G401 (cell line): Measurements from ENCODE around the gene CLASP2. TPM values are rescaled to one million over a fixed set of nuclear protein-coding genes. Genes with fewer than 3 reads are reported as not detected.
"Not testable (repeated sequence)": the region's sequence is repeated elsewhere in the genome, so short reads cannot be mapped to it uniquely, and the experiment has no call there.

ENCODE experiments used
- DNase-seq: peaks from one replicate; pipeline ENCODE4 v3.0.0-alpha.2; 2015; ENCODE audit warnings: low spot score
- in situ Hi-C: cut with HindIII; loops from 2 replicates; pipeline ENCODE4 v1.10.0; 2016; ENCODE audit warnings: low sequenced_read_pairs, mixed read lengths
- total RNA-seq: library from RNA; depleted of rRNA; stranded (reverse); fragments of >200 nt; shearing (Covaris generic); gene quantifications from 2 replicates; pipeline ENCODE4 v1.2.3, GENCODE V29; 2014; rRNA removed

Gene CLASP2
- total RNA-seq, 1 experiment from 2014 or later: 65.5 TPM

- in situ Hi-C loops: no loop called here
- DNase-seq: no peak
Measured at GRCh38 chr3:33491721-33492120, 226.3 kb downstream of the CLASP2 start.

- in situ Hi-C loops: no loop called here
- no peak for DNase-seq
Measured at GRCh38 chr3:33490641-33491241, 227.3 kb downstream of the CLASP2 start.

GRCh38 chr3:33488683-33489082 lies 229.4 kb downstream of the CLASP2 start:
- in situ Hi-C loops: no loop called here

GRCh38 chr3:33488246-33488645 lies 229.8 kb downstream of the CLASP2 start:
- no peak for DNase-seq
- in situ Hi-C loops: no loop called here

More at GRCh38 chr3:33488683-33489082, 229.4 kb downstream of the CLASP2 start:
- DNase-seq: no peak

GRCh38 chr3:33482111-33482521 lies 235.9 kb downstream of the CLASP2 start:
- no peak for DNase-seq
- in situ Hi-C loops: no loop called here

- in situ Hi-C loops: no loop called here
Measured at GRCh38 chr3:33474896-33475295, 243.2 kb downstream of the CLASP2 start.

GRCh38 chr3:33473813-33474212 lies 244.2 kb downstream of the CLASP2 start:
- in situ Hi-C loops: no loop called here

More at GRCh38 chr3:33474896-33475295, 243.2 kb downstream of the CLASP2 start:
- no peak for DNase-seq

GRCh38 chr3:33467786-33468185 lies 250.3 kb downstream of the CLASP2 start:
- in situ Hi-C loops: no loop called here
- DNase-seq: no peak

More at GRCh38 chr3:33473813-33474212, 244.2 kb downstream of the CLASP2 start:
- DNase-seq: no peak

GRCh38 chr3:33461097-33461496 lies 257.0 kb downstream of the CLASP2 start:
- in situ Hi-C loops: no loop called here

GRCh38 chr3:33459577-33459976 lies 258.5 kb downstream of the CLASP2 start:
- DNase-seq, in situ Hi-C loops: not testable (repeated sequence)

More at GRCh38 chr3:33461097-33461496, 257.0 kb downstream of the CLASP2 start:
- DNase-seq: no peak

GRCh38 chr3:33458446-33458845 lies 259.6 kb downstream of the CLASP2 start:
- no peak for DNase-seq
- in situ Hi-C loops: no loop called here

- no peak for DNase-seq
- in situ Hi-C loops: no loop called here
Measured at GRCh38 chr3:33456756-33457155, 261.3 kb downstream of the CLASP2 start.

- DNase-seq: no peak
- in situ Hi-C loops: no loop called here
Measured at GRCh38 chr3:33453331-33453761, 264.7 kb downstream of the CLASP2 start.

GRCh38 chr3:33451994-33452393 lies 266.1 kb downstream of the CLASP2 start:
- in situ Hi-C loops: not testable (repeated sequence)

GRCh38 chr3:33447958-33448357 lies 270.1 kb downstream of the CLASP2 start:
- in situ Hi-C loops: no loop called here
- no peak for DNase-seq

More at GRCh38 chr3:33451994-33452393, 266.1 kb downstream of the CLASP2 start:
- DNase-seq: not testable (repeated sequence)

- in situ Hi-C loops, DNase-seq: not testable (repeated sequence)
Measured at GRCh38 chr3:33447256-33447625, 270.8 kb downstream of the CLASP2 start.

Other genes with a start within 250 kb of the CLASP2 start
- 54.3 and 85.6 TPM in 2 replicates for gene PDCD6IP, start 80.4 kb upstream of the CLASP2 start, total RNA-seq